MM.1S (cell line): ENCODE results near the gene PCDHGB1.
"Not testable (repeated sequence)": the region's sequence is repeated elsewhere in the genome, so short reads cannot be mapped to it uniquely, and the experiment has no call there.

Experiments
- DNase-seq: peaks from one replicate; pipeline ENCODE4 v3.0.0-alpha.2; 2015
- H2AFZ ChIP-seq: fragments of 300-600 bp; sonication (generic); 2 replicates; pipeline ENCODE4 v1.6.0; 2016; ENCODE audit warnings: antibody characterized with exemption, low read length
- H3F3A ChIP-seq: fragments of 300-600 bp; sonication (generic); 2 replicates; pipeline ENCODE4 v1.6.1; 2016; ENCODE audit warnings: mild to moderate bottlenecking, antibody characterized with exemption, low read length, moderate library complexity, mixed read lengths; ENCODE audit not compliant: insufficient read depth
- H3K27ac ChIP-seq: fragments of 300-600 bp; sonication (generic); 2 replicates; pipeline ENCODE4 v1.5.1; 2016; ENCODE audit warnings: mild to moderate bottlenecking, low read length
- H3K27me3 ChIP-seq: fragments of 300-600 bp; sonication (generic); replicated peaks from 2 replicates; pipeline ENCODE4 v1.6.0; 2016; ENCODE audit warnings: low read length; ENCODE audit not compliant: insufficient read depth
- H3K36me3 ChIP-seq: fragments of 300-600 bp; sonication (generic); replicated peaks from 2 replicates; pipeline ENCODE4 v1.6.1; 2016; ENCODE audit warnings: mild to moderate bottlenecking, low read length, mixed read lengths; ENCODE audit not compliant: insufficient read depth
- H3K4me1 ChIP-seq: fragments of 300-600 bp; sonication (generic); 2 replicates; pipeline ENCODE4 v1.6.1; 2016; ENCODE audit warnings: low read length, mixed read lengths
- H3K4me2 ChIP-seq: fragments of 300-600 bp; sonication (generic); 2 replicates; pipeline ENCODE4 v1.6.0; 2016; ENCODE audit warnings: low read depth, low read length
- H3K4me3 ChIP-seq: fragments of 300-600 bp; sonication (generic); 2 replicates; pipeline ENCODE4 v1.5.1; 2016; ENCODE audit warnings: low read length, mixed read lengths
- H3K79me2 ChIP-seq: fragments of 300-600 bp; sonication (generic); 2 replicates; pipeline ENCODE4 v1.6.1; 2016; ENCODE audit warnings: mixed run types, low read length, mixed read lengths
- H3K9ac ChIP-seq: fragments of 300-600 bp; sonication (generic); 2 replicates; pipeline ENCODE4 v1.6.1; 2016; ENCODE audit warnings: low read length, mixed read lengths
- H3K9me2 ChIP-seq: fragments of 300-600 bp; sonication (generic); replicated peaks from 2 replicates; pipeline ENCODE4 v1.6.1; 2016; ENCODE audit warnings: mild to moderate bottlenecking, low read length, mixed read lengths; ENCODE audit not compliant: insufficient read depth
- H3K9me3 ChIP-seq: fragments of 300-600 bp; sonication (generic); replicated peaks from 2 replicates; pipeline ENCODE4 v1.6.1; 2016; ENCODE audit warnings: mild to moderate bottlenecking, low read length, mixed read lengths; ENCODE audit not compliant: insufficient read depth
- H4K20me1 ChIP-seq: fragments of 300-600 bp; sonication (generic); 2 replicates; pipeline ENCODE4 v1.6.1; 2016; ENCODE audit warnings: mild to moderate bottlenecking, low read length, moderate library complexity, mixed read lengths; ENCODE audit not compliant: insufficient read depth
- CTCF ChIP-seq: fragments of 300-600 bp; sonication (generic); IDR thresholded peaks from 2 replicates; pipeline ENCODE4 v1.5.1; 2016; ENCODE audit warnings: antibody characterized with exemption, low read length, mixed read lengths
- EZH2 ChIP-seq: fragments of 300-600 bp; sonication (generic); optimal IDR thresholded peaks from 2 replicates; pipeline ENCODE3; 2017; ENCODE audit warnings: low read depth, mild to moderate bottlenecking, antibody characterized with exemption, low read length, mixed read lengths
- EZH2phosphoT487 ChIP-seq: fragments of 300-600 bp; sonication (generic); IDR thresholded peaks from 2 replicates; pipeline ENCODE4 v1.6.1; 2018; ENCODE audit warnings: antibody characterized with exemption, low read length

The PCDHGB1 gene

GRCh38 chr5:141373673-141374317 lies 23.9 kb downstream of the PCDHGB1 start, which contains the start of gene PCDHGA6:
PCDHGA6 (plus strand) TSS chr5:141373891; CDS start chr5:141374084, 193 bp downstream.
- Histone ChIP-seq H3K9me3 (no peaks in the 10 kb centered on the region), H4K20me1 (no peaks in the 10 kb centered on the region), H3K9me2 (no peaks in the 10 kb centered on the region), H3K9ac (no peak within 1 kb of the TSS), H3K4me3 (no peak within 1 kb of the TSS), H3K79me2 (no peaks in the 10 kb centered on the region), H3K4me1 (no peaks in the 10 kb centered on the region), H3K36me3 (no peaks in the 10 kb centered on the region), H3F3A (no peaks in the 10 kb centered on the region), H3K27ac (no peak within 1 kb of the TSS), H3K27me3 (0 out of 2 replicates have a peak, but pooled peaks cover 3% of the 10 kb centered on the region), H2AFZ (0 out of 2 replicates have a peak within 1 kb of the TSS, but pooled peaks have one; percentile 14), H3K4me2 (no peak within 1 kb of the TSS)
- TF ChIP-seq EZH2 (no peak), CTCF (peak; percentile 68)
- DNase-seq = peak; percentile 51

- no peak overlapping the region for H3K4me2 ChIP-seq
- no peaks in the 10 kb centered on the region for H3K9me3 ChIP-seq
- H3K36me3 ChIP-seq = no peaks in the 10 kb centered on the region
- H3F3A ChIP-seq = no peaks in the 10 kb centered on the region
- no peaks in the 10 kb centered on the region for H3K4me1 ChIP-seq
- no peaks in the 10 kb centered on the region for H3K9me2 ChIP-seq
- H2AFZ ChIP-seq = no peak overlapping the region
- no peaks in the 10 kb centered on the region for H3K79me2 ChIP-seq
- H3K9ac ChIP-seq = no peak overlapping the region
- H3K27ac ChIP-seq = no peak overlapping the region
- TF ChIP-seq CTCF = no peak
- no peak for TF ChIP-seq EZH2phosphoT487
- no peak for TF ChIP-seq EZH2
- no peaks in the 10 kb centered on the region for H4K20me1 ChIP-seq
- H3K4me3 ChIP-seq = no peak overlapping the region
- DNase-seq = no peak
- H3K27me3 ChIP-seq = 0 out of 2 replicates have a peak, but pooled peaks cover 3% of the 10 kb centered on the region
Observed at GRCh38 chr5:141374627-141375026, 24.7 kb downstream of the PCDHGB1 start.

- not testable (repeated sequence) for H3K4me2 ChIP-seq, H3K27me3 ChIP-seq, H4K20me1 ChIP-seq, H3K4me3 ChIP-seq, H3K79me2 ChIP-seq, H3K9me2 ChIP-seq, H3K9ac ChIP-seq, H3F3A ChIP-seq, H3K9me3 ChIP-seq, H3K4me1 ChIP-seq, H3K27ac ChIP-seq, H2AFZ ChIP-seq, H3K36me3 ChIP-seq, DNase-seq
Observed at GRCh38 chr5:141375444-141376155, 25.7 kb downstream of the PCDHGB1 start.
